Hepatocyte (in vitro differentiated cells): ENCODE data around the gene SLC20A1.

Source experiments
- CTCF ChIP-seq: fragments of 200-600 bp; sonication (generic); IDR thresholded peaks from 2 replicates; pipeline ENCODE4 v1.5.1; 2016; ENCODE audit warnings: antibody characterized with exemption, mild to moderate bottlenecking; ENCODE audit not compliant: poor library complexity
- EZH2 ChIP-seq: fragments of 200-600 bp; sonication (generic); IDR thresholded peaks from 2 replicates; pipeline ENCODE4 v1.6.1; 2016; ENCODE audit warnings: antibody characterized with exemption, mild to moderate bottlenecking, borderline replicate concordance
- EZH2phosphoT487 ChIP-seq: fragments of 200-600 bp; sonication (generic); IDR thresholded peaks from one replicate; pipeline ENCODE4 v1.6.1; 2018; ENCODE audit warnings: antibody characterized with exemption, mild to moderate bottlenecking, low read depth, moderate library complexity; ENCODE audit not compliant: unreplicated experiment, severe bottlenecking

- TF ChIP-seq CTCF (no peak), EZH2 (no peak), EZH2phosphoT487 (no peak)
Observed at GRCh38 chr2:112644933-112645309, 818 bp upstream of the SLC20A1 start.
